Fibroblast of lung (primary cell): Measurements from ENCODE around the gene UGT1A1. TPM values are rescaled to one million over a fixed set of nuclear protein-coding genes. Genes with fewer than 3 reads are reported as not detected.

Experiments
- DNase-seq, 2 donors: peaks; one replicate each; pipeline versions ENCODE4 v3.0.0 to v3.0.0-alpha.2; 2010; ENCODE audit warnings: low read depth in 2 of 2
- H2AFZ ChIP-seq: 2 replicates; pipeline ENCODE4 v1.5.1; 2012; ENCODE audit warnings: low read length, control low read depth, inconsistent platforms
- H3K27ac ChIP-seq: 2 replicates; pipeline ENCODE4 v1.5.1; 2011; ENCODE audit warnings: low read length, control low read depth; ENCODE audit not compliant: insufficient read depth
- H3K27me3 ChIP-seq: 2 replicates; pipeline ENCODE4 v1.5.1; 2011; ENCODE audit warnings: mild to moderate bottlenecking, low read length; ENCODE audit not compliant: control insufficient read depth, insufficient read depth
- H3K36me3 ChIP-seq: 2 replicates; pipeline ENCODE4 v1.5.1; 2011; ENCODE audit warnings: low read length; ENCODE audit not compliant: control insufficient read depth, insufficient read depth
- H3K4me1 ChIP-seq: 2 replicates; pipeline ENCODE4 v1.5.1; 2011; ENCODE audit warnings: low read length; ENCODE audit not compliant: control insufficient read depth, insufficient read depth; ENCODE audit errors: extremely low read depth
- H3K4me2 ChIP-seq: 2 replicates; pipeline ENCODE4 v1.5.1; 2011; ENCODE audit warnings: low read length, control low read depth; ENCODE audit not compliant: insufficient read depth; ENCODE audit errors: extremely low read depth
- H3K4me3 ChIP-seq, 4 experiments: fragments of 200-600 bp in 1 of 4; sonication (generic) in 1 of 4; replicated peaks in 1 of 4; 2 replicates each; pipeline ENCODE4 v1.5.1; 2011 to 2016; ENCODE audit warnings: low read length in 4 of 4, low read depth in 3 of 4, mild to moderate bottlenecking in 3 of 4, control low read depth in 2 of 4, inconsistent platforms in 1 of 4, mixed read lengths in 1 of 4; ENCODE audit not compliant: insufficient read depth in 1 of 4; ENCODE audit errors: control extremely low read depth in 1 of 4
- H3K79me2 ChIP-seq: 2 replicates; pipeline ENCODE4 v1.5.1; 2012; ENCODE audit warnings: mild to moderate bottlenecking, low read length, inconsistent platforms; ENCODE audit not compliant: control insufficient read depth, insufficient read depth
- H3K9ac ChIP-seq: 2 replicates; pipeline ENCODE4 v1.5.1; 2011; ENCODE audit warnings: mild to moderate bottlenecking, low read length, control low read depth; ENCODE audit not compliant: insufficient read depth
- H3K9me3 ChIP-seq: 2 replicates; pipeline ENCODE4 v1.5.1; 2012; ENCODE audit warnings: low read depth, low read length; ENCODE audit not compliant: control insufficient read depth, insufficient read depth
- H4K20me1 ChIP-seq: 2 replicates; pipeline ENCODE4 v1.5.1; 2011; ENCODE audit warnings: low read length; ENCODE audit not compliant: control insufficient read depth, insufficient read depth; ENCODE audit errors: extremely low read depth
- CTCF ChIP-seq, 2 donors: IDR thresholded peaks in 1 of 2; conservative IDR thresholded peaks in 1 of 2; 1 replicate in 1 of 2; 2 replicates in 1 of 2; pipeline ENCODE4 v1.5.1; 2011 to 2012; ENCODE audit warnings: low read length in 2 of 2, control low read depth in 1 of 2, inconsistent platforms in 1 of 2, low read depth in 1 of 2, mild to moderate bottlenecking in 1 of 2
- EZH2 ChIP-seq: IDR thresholded peaks from 2 replicates; pipeline ENCODE4 v1.5.1; 2012; ENCODE audit warnings: low read length, control low read depth, mild to moderate bottlenecking; ENCODE audit errors: missing control alignments
- polyA plus RNA-seq, 2 donors: library from polyadenylated mRNA; depleted of rRNA in 1 of 2; stranded (reverse) in 1 of 2; unstranded in 1 of 2; fragments of >200 nt; gene quantifications; 2 replicates each; pipeline ENCODE4 v1.2.1, GENCODE V29; 2011 to 2012; ENCODE audit warnings: missing spikeins in 1 of 2
- total RNA-seq: library from RNA; depleted of rRNA; stranded (reverse); fragments of >200 nt; gene quantifications from 2 replicates; pipeline ENCODE4 v1.2.1, GENCODE V29; 2014

The UGT1A1 gene
- total and polyA plus RNA-seq, 2 donors (not counting 1 experiment from before 2014, with no cell fraction given): not detected

- no peak overlapping the region for H3K9ac ChIP-seq
- H3K4me2 ChIP-seq: no peak overlapping the region
- H3K36me3 ChIP-seq: no peaks in the 10 kb centered on the region
- H2AFZ ChIP-seq: no peak overlapping the region
- no peak overlapping the region for H3K4me3 ChIP-seq
- no peaks in the 10 kb centered on the region for H3K4me1 ChIP-seq
- TF ChIP-seq CTCF (conservative IDR thresholded peaks at IDR 0.05 in 1 of 2, IDR thresholded peaks at IDR 0.05 in 1 of 2; ENCODE audit: low read depth in 1 of 2, low read length in 2 of 2) (no peak), EZH2 (no peak)
- H3K9me3 ChIP-seq: no peaks in the 10 kb centered on the region
- H4K20me1 ChIP-seq: no peaks in the 10 kb centered on the region
- no peaks in the 10 kb centered on the region for H3K79me2 ChIP-seq
- no peaks in the 10 kb centered on the region for H3K27me3 ChIP-seq
- DNase-seq: no peak
- no peak overlapping the region for H3K27ac ChIP-seq
These were observed 33.5 kb downstream of the UGT1A1 start for GRCh38 chr2:233793465-233794127.

GRCh38 chr2:233794128-233794658 is 34.1 kb downstream of the UGT1A1 start:
- Histone ChIP-seq H3K27ac (no peak overlapping the region), H3K9ac (no peak overlapping the region), H3K27me3 (no peaks in the 10 kb centered on the region), H3K9me3 (no peaks in the 10 kb centered on the region), H4K20me1 (no peaks in the 10 kb centered on the region), H3K79me2 (no peaks in the 10 kb centered on the region), H2AFZ (no peak overlapping the region), H3K4me2 (no peak overlapping the region), H3K4me3 (no peak overlapping the region), H3K4me1 (no peaks in the 10 kb centered on the region), H3K36me3 (no peaks in the 10 kb centered on the region)
- DNase-seq: no peak
- TF ChIP-seq CTCF (conservative IDR thresholded peaks at IDR 0.05 in 1 of 2, IDR thresholded peaks at IDR 0.05 in 1 of 2; ENCODE audit: low read depth in 1 of 2, low read length in 2 of 2): no peak
- TF ChIP-seq EZH2: no peak

- no peak for DNase-seq
- no peak overlapping the region for H3K4me3 ChIP-seq
- H3K4me1 ChIP-seq: no peaks in the 10 kb centered on the region
- H3K79me2 ChIP-seq: no peaks in the 10 kb centered on the region
- H3K27ac ChIP-seq: no peak overlapping the region
- no peaks in the 10 kb centered on the region for H3K27me3 ChIP-seq
- no peak overlapping the region for H3K9ac ChIP-seq
- H2AFZ ChIP-seq: no peak overlapping the region
- no peaks in the 10 kb centered on the region for H3K9me3 ChIP-seq
- no peak overlapping the region for H3K4me2 ChIP-seq
- no peaks in the 10 kb centered on the region for H3K36me3 ChIP-seq
- H4K20me1 ChIP-seq: no peaks in the 10 kb centered on the region
- TF ChIP-seq CTCF (conservative IDR thresholded peaks at IDR 0.05 in 1 of 2, IDR thresholded peaks at IDR 0.05 in 1 of 2; ENCODE audit: low read depth in 1 of 2, low read length in 2 of 2) (no peak), EZH2 (no peak)
These were observed 35.7 kb downstream of the UGT1A1 start for GRCh38 chr2:233795735-233796171.
